ENCODE measurements around the gene NECAP2.
A peak's percentile ranks its signal among the peaks of the same experiment; 100 is the strongest.
"Not testable (repeated sequence)": the region's sequence is repeated elsewhere in the genome, so short reads cannot be mapped to it uniquely, and the experiment has no call there.

Gene NECAP2

DNA sequence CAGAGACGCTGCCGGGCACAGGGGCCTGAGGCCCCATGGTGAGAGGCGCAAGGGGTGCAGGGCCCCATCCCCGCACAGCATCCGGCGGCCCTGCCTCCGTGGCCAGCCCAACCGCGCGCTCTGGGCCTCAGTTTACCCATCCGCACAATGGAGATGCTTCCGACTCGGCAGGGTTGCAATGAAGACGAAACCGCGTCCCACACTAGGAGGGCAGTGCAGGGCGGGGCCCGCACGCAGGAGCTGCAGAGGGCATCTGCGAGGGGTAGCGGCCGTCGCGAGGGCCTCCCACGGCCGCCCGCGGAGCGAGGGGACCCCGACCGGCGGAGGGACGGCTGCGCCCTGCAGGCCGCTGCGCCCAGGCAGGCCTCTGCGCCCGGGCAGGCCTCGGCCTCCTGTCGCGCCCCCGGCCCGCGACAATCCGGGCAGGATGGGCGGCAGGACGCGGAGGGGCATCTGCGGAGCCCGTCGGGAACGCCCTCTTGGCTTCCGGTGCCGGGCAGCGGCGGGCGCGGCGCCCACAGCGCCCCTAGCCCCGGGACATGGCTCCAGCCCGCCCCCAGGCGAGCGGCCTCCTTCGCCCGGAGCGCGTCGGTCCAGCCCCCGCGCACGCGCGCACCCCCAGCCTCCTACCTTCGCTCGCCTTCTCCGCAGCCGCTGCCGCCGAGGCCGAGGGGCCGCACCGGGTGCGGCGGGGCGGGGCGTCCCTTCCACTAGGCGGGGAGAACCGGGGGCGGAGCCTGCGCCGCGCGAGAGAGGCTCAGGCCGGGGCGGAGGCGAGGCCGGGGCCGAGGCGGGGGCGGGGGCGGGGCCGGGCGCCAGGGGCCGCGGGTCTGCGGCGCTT, 58.3 kb downstream of the NECAP2 start (continued):
- TF ChIP-seq, protein P1, sequence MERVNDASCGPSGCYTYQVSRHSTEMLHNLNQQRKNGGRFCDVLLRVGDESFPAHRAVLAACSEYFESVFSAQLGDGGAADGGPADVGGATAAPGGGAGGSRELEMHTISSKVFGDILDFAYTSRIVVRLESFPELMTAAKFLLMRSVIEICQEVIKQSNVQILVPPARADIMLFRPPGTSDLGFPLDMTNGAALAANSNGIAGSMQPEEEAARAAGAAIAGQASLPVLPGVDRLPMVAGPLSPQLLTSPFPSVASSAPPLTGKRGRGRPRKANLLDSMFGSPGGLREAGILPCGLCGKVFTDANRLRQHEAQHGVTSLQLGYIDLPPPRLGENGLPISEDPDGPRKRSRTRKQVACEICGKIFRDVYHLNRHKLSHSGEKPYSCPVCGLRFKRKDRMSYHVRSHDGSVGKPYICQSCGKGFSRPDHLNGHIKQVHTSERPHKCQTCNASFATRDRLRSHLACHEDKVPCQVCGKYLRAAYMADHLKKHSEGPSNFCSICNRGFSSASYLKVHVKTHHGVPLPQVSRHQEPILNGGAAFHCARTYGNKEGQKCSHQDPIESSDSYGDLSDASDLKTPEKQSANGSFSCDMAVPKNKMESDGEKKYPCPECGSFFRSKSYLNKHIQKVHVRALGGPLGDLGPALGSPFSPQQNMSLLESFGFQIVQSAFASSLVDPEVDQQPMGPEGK (CRISPR knock-in tag; IDR thresholded peaks at IDR 0.05; ENCODE audit: borderline replicate concordance), result no peak
- TF ChIP-seq CSDC2 (CRISPR knock-in tag; IDR thresholded peaks at IDR 0.05) (no peak), BACH2 (CRISPR knock-in tag; IDR thresholded peaks at IDR 0.05; ENCODE audit: borderline replicate concordance) (no peak), RARB (CRISPR knock-in tag; IDR thresholded peaks at IDR 0.05) (no peak), GLIS3 (CRISPR knock-in tag; IDR thresholded peaks at IDR 0.05) (no peak), ZC3H10 (CRISPR knock-in tag; IDR thresholded peaks at IDR 0.05) (no peak)
- TF ChIP-seq, protein P2, sequence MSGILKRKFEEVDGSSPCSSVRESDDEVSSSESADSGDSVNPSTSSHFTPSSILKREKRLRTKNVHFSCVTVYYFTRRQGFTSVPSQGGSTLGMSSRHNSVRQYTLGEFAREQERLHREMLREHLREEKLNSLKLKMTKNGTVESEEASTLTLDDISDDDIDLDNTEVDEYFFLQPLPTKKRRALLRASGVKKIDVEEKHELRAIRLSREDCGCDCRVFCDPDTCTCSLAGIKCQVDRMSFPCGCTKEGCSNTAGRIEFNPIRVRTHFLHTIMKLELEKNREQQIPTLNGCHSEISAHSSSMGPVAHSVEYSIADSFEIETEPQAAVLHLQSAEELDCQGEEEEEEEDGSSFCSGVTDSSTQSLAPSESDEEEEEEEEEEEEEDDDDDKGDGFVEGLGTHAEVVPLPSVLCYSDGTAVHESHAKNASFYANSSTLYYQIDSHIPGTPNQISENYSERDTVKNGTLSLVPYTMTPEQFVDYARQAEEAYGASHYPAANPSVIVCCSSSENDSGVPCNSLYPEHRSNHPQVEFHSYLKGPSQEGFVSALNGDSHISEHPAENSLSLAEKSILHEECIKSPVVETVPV (CRISPR knock-in tag; IDR thresholded peaks at IDR 0.05), result no peak

DNA sequence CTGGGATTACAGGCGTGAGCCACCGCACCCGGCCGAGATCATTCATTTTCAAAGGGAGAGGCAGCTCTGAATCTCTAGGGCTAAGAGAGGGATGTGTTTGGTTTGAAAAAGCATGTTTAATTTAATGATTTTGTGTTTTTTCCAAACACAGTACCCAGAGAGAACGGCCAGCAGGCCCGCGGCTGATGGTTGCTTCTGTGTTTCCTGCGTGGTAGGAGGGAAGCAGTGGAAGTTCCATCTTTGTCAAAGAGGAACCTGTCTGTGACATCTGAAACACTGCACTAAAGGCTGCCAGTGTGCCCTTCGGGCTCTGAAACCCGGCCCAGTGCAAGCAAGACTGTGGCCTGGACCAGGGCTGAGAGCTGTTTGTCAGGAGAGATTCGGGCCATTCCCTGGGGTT, 59.9 kb downstream of the NECAP2 start:
- not testable (repeated sequence) for ATAC-seq

DNA sequence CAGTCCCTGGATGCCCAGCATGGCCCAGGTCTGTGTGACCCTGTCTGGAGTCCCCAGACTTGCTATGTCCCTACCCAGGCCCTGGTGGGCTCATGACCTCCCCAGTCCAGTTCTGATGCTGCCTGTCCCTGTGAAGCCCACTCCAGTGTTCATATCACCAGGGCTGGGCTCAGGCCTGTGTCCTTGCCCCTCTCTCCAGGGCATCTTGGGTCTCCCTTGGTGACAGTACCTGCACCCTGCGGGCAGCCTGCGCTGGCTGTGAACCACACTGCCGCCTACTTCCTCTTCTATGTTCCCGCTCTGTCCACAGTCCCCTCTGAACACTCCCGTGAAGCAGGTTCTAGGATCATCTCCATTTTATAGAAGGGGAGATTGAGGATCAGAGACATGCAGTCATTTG, 60.5 kb downstream of the NECAP2 start:
- not testable (repeated sequence) for ATAC-seq

DNA sequence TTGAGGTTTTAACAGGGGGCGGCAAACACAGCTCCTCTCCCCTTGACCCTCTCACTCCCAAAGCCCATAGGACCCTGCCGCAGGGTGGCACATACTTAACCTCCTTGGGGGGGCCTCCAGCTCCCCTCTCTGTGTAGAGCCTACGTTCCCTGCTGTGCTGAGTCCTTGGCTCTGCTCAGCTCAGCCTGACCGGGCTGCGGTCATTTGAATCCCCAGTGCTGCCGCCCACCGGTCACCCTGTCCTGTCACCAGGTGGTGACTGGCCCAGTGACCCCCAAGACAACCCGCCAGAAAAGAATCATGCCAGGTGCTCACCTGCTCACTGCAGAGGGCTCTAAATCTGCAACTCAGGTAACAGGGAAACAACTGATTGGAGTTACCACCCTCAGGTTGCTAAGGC, 60.9 kb downstream of the NECAP2 start:
- not testable (repeated sequence) for ATAC-seq

DNA sequence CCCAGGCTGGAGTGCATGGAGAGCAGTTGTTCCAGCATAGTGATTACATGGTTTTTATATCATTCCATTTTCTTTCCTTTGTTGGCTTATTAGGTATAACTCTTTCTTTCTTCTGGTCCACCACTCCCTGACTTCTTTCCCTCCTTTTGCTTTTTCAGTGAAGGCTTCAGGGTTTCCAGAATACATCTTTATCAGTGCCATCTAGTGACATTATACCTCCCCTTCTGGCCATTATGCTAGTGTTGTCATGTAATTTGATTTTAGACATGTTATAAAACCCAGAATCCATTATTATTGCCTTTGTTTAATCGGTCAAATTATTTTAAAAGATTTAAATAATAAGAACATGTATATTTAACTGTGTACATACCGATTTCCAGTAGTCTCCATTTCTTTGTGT, 63.0 kb downstream of the NECAP2 start:
- no peak for ATAC-seq

DNA sequence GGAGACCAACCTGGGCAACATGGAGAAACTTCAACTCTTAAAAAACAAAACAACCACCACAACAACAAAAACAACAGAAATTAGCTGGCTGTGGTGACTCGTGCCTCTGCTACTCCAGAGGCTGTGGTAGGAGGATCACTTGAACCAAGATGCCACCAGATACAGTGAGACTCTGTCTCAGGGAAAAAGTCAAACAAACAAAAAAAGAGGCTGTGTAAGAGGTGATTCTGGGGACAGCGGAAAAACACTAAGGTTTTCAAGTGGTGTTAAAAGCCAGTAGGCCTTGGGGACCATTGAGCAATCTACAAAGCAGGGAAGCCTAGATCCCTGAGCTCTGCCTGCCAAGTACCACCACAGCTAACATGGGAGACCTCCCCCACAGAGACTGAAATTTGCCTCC, 65.3 kb downstream of the NECAP2 start:
- ATAC-seq, result not testable (repeated sequence)

More for the DNA sequence above, 63.0 kb downstream of the NECAP2 start:
- TF ChIP-seq ESRRG (CRISPR knock-in tag; IDR thresholded peaks at IDR 0.05) (no peak), ZNF70 (CRISPR knock-in tag; IDR thresholded peaks at IDR 0.05) (peak; percentile 61; the same call in 1 of the 2 replicates)

DNA sequence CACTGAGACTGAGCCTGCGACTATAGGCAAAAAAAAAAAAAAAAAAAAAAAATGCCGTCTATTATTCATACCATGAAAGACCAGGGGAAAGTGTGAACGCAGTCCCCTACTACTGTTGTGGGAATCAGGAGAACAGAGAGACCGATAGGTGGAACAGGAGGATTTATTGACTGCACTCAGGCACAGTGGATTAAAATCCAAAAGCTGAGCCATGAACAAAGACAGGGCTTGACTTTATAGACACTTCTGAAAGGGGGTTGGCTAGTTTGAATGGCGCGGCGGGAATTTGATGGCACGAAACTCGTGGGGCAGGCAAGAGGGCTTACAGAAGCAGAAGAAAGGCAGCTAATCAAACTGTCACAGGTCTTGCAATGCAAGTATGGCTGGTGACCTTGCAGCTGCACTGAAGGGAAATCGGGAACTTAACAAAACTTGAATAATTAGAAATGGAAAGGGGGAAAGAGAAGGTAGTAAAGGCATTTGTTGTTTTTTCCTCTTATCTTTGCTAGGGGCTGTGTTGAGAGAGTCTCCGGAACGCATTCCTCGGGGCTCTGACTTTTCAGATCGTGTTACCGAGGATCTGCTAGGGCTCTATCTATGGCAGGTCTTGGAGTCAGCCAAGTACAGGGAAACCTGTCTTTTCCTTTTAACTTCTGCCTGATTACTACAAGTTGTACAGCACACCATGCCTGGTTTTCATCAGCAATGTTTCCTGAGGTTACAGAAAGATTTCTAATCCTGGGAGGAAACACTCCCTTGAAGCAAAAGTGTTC, 66.0 kb downstream of the NECAP2 start:
- peak; percentile 50; the same call in 2 of the 3 replicates for ATAC-seq

DNA sequence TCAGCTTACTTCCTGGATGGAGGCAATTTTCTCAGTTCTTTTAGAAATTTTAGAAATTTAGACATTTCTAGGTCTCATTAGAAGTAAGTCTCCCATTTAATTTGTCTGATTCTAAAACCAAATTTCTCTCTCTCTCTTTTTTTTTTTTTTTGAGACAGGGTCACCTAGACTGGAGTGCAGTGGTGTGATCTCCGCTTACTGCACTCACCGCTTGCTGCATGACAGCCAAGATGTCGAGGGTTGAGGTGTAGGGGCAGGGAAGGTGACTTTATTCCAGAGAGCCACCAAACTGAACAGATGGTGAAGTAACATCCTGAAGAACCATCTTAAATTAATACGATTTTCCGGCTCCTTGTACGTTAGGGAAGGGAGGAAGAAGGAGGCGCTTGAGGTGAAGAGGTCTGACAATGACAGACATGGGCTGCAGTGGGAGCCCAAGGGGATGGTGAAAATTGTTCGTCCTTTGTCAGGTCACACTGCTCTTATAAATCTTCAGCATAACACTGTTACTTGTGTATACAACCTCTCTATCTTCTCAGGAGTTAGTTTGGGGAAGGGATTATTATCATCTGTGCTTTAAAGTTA, 68.4 kb downstream of the NECAP2 start:
- ATAC-seq, result not testable (repeated sequence)

All from SK-N-SH treated with all-trans-retinoic acid at 6 μM for 48 hours (cell line).